UCSD-AML1 (cell line): Measurements from ENCODE around the gene CAMK4.
A peak's percentile ranks its signal among the peaks of the same experiment; 100 is the strongest.

Experiments used
- DNase-seq: peaks from one replicate; lab custom pipeline; 2025; ENCODE audit not compliant: unreplicated experiment; lab: John Stamatoyannopoulos, UW

The CAMK4 gene

DNA sequence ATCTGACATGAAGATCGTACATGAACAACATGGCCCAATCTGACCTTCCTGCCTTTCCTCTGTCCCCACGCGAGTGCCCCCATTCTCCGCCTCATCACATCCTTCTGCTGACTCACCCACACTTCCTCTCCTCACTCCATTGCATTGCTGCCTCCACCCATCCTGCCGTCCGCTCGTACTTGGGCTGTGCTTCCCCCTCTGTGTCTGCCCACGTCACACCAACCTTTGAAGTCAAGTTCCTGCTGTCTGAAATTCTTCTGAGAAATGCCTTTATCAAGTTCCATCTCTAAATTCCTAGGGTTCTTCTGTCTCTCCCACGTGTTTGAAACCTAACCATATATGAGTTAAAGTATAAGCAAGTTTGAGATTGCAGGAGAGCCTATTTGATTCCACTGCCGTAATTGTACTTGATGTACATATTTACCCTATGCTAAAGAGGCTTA is 306.1 kb downstream of the CAMK4 start:
- peak; percentile 82 for DNase-seq

DNA sequence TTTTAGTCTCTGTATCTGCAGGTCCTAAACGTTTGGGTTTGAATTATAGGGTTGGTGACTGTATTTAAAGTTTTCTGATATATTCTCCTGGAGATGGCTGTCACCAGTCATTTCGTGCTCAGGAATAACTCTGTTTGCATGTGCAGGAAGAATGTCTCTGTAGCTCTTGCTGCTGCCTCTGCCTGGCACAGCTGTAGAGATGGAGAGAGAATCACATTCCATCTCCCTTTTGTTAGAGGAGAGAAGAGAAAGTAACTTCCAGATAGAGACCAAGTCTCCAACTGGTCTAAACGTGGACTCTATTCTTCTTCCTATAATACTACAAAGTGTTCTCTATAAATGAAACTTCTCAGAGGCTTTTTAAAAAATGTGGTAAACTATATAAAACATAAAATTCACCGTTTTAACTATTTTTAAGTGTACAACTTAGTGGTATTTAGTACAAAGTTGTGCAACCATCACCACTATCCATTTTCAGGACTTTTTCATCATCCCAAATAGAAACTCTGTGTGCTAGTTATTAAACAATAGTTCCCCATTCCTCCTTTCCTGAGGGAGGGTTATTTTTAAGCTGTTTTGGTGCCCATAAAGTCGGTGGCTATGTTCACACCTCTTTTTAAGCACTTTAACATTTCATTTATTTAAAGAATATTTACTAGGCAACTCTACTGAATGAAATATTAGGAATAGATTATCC is 308.9 kb downstream of the CAMK4 start:
- no peak for DNase-seq

DNA sequence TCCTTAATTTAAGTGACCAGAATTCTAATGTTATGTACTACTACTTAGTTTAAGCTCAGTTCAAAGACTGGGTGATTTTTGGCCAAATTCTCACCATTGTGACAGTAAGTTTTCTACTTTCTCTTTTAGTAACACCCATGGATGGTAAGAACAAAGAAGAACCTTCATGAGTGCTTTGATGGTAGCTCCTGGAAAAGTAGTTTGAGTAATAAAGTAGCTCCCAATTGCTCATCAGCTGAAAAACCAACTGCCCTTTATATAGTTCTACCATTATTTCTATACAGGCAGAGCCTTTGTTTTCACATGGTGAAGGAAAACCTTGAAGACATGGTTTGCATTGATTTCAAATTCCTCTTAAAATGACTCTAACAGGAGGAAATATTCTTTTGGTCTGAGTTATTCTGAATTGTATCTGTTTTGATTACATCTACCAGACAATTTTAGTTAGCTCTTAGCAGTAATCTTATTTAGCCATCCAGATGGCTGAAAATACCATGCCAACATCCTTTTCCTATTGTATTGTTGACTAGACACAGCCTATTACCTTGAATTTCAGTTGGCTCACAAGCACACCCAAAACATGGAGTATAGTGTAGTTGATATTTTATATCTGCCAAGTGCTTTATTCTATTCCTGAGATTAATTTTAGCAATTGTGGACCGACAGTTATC is 311.8 kb downstream of the CAMK4 start:
- no peak for DNase-seq

GRCh38 chr5:111537141-111538024 is 313.2 kb downstream of the CAMK4 start:
- DNase-seq: no peak
